ENCODE data around the gene NTHL1. TPM values are rescaled to one million over a fixed set of nuclear protein-coding genes. Genes with fewer than 3 reads are reported as not detected.
A peak's percentile ranks its signal among the peaks of the same experiment; 100 is the strongest.
"Not testable (repeated sequence)": the region's sequence is repeated elsewhere in the genome, so short reads cannot be mapped to it uniquely, and the experiment has no call there.

Gene NTHL1
- total RNA-seq, 1 donor from 2014 or later = 22.8 TPM

GRCh38 chr16:2031081-2031577, 16.5 kb downstream of the NTHL1 start:
- peak; percentile 36 to 86 for DNase-seq (ENCODE audit: low read depth in 2 of 2)

- no peak for DNase-seq (ENCODE audit: low read depth in 2 of 2)
These were observed 17.6 kb downstream of the NTHL1 start for GRCh38 chr16:2030036-2030435.

- DNase-seq (ENCODE audit: low read depth in 2 of 2) = no peak
These were observed 18.3 kb downstream of the NTHL1 start for GRCh38 chr16:2029350-2029749.

- DNase-seq (ENCODE audit: low read depth in 2 of 2) = no peak
These were observed 18.9 kb downstream of the NTHL1 start for GRCh38 chr16:2028620-2029220.

- DNase-seq (ENCODE audit: low read depth in 2 of 2) = no peak
These were observed 19.5 kb downstream of the NTHL1 start for GRCh38 chr16:2028146-2028545.

- peak; percentile 58 to 73 for DNase-seq (ENCODE audit: low read depth in 2 of 2)
These were observed 20.3 kb downstream of the NTHL1 start for GRCh38 chr16:2027024-2028010.

GRCh38 chr16:2026461-2027023, 21.1 kb downstream of the NTHL1 start, which contains the start of gene NHERF2:
Gene NHERF2, plus strand, starts transcription at chr16:2026902. Its CDS starts 104 bp downstream, at chr16:2027006.
- peak; percentile 41 to 62 for DNase-seq (ENCODE audit: low read depth in 2 of 2)

- no peak for DNase-seq (ENCODE audit: low read depth in 2 of 2)
These were observed 21.7 kb downstream of the NTHL1 start for GRCh38 chr16:2025878-2026460.

GRCh38 chr16:2025251-2025650, 22.4 kb downstream of the NTHL1 start:
- no peak for DNase-seq (ENCODE audit: low read depth in 2 of 2)

GRCh38 chr16:2024032-2024420, 23.6 kb downstream of the NTHL1 start:
- no peak for DNase-seq (ENCODE audit: low read depth in 2 of 2)

- peak; percentile 86 to 94 for DNase-seq (ENCODE audit: low read depth in 2 of 2)
These were observed 24.3 kb downstream of the NTHL1 start for GRCh38 chr16:2023092-2024031.

- DNase-seq (ENCODE audit: low read depth in 2 of 2) = no peak
These were observed 24.9 kb downstream of the NTHL1 start for GRCh38 chr16:2022723-2023091.

GRCh38 chr16:2019921-2020831, 27.5 kb downstream of the NTHL1 start:
- no peak for DNase-seq (ENCODE audit: low read depth in 2 of 2)

- DNase-seq (ENCODE audit: low read depth in 2 of 2) = no peak
These were observed 28.1 kb downstream of the NTHL1 start, which contains the start of gene NPW for GRCh38 chr16:2019518-2019920. Gene NPW, plus strand, starts transcription at chr16:2019785.

- no peak for DNase-seq (ENCODE audit: low read depth in 2 of 2)
These were observed 31.2 kb downstream of the NTHL1 start for GRCh38 chr16:2016407-2016922.

- no peak for DNase-seq (ENCODE audit: low read depth in 2 of 2)
These were observed 31.8 kb downstream of the NTHL1 start for GRCh38 chr16:2015947-2016208.

GRCh38 chr16:2015117-2015946, 32.3 kb downstream of the NTHL1 start:
- DNase-seq (ENCODE audit: low read depth in 2 of 2) = no peak

- DNase-seq (ENCODE audit: low read depth in 2 of 2) = no peak
These were observed 34.1 kb downstream of the NTHL1 start for GRCh38 chr16:2013527-2013926.

- DNase-seq (ENCODE audit: low read depth in 2 of 2) = not testable (repeated sequence)
These were observed 35.9 kb downstream of the NTHL1 start for GRCh38 chr16:2011726-2012125.

Measured in lung microvascular endothelial cell (primary cell).